Stimulated activated CD8-positive, alpha-beta memory T cell treated with anti-CD3 and anti-CD28 coated beads, Interleukin-15, amount 100 ng/mL, for 4 hours (primary cell): Measurements from ENCODE around the gene NAPA.

Experiments used
- DNase-seq, 2 donors: peaks; one replicate each; pipeline ENCODE4 v3.0.0-alpha.2; 2020; ENCODE audit warnings: low read depth in 2 of 2

NAPA gene

GRCh38 chr19:47499863-47500830 is 14.7 kb downstream of the NAPA start:
- DNase-seq: no peak

DNA sequence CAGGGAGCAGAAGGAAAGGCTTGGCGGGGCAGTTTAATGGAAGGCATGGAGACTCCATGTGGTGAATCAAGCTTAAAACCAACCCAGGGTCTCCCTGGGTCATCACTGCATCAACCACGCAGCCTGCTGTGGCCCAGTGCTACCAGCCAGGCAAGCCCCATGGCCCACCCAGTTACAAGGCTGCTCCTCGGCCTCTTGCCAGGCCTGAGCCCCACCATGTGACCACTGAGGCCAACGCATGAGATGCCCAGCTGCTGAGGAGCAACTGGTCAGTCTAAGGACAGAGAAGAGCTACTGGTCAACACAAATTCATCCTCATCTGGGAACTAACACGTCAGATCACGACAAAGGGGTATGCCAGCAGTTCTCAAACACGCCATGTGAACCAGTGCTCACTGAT is 15.5 kb downstream of the NAPA start:
- no peak for DNase-seq

DNA sequence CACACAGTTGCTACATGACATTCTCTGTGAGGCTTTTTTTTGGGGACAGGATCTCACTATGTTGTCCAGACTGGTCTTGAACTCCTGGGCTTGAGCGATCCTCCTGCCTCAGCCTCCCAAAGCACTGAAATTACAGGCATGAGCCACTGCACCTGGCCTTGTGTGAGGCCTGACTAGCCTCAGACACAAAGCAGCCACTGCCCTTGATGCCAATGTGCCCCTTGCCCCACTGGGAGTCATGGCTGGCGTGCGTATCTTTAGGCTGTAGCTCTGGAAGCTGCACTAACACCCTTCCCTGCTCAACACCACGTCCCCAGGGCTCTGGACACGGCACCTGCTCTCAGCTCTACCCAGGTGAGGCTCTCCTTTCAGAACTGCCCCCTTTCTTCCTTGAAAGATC is 16.3 kb downstream of the NAPA start:
- DNase-seq: no peak

DNA sequence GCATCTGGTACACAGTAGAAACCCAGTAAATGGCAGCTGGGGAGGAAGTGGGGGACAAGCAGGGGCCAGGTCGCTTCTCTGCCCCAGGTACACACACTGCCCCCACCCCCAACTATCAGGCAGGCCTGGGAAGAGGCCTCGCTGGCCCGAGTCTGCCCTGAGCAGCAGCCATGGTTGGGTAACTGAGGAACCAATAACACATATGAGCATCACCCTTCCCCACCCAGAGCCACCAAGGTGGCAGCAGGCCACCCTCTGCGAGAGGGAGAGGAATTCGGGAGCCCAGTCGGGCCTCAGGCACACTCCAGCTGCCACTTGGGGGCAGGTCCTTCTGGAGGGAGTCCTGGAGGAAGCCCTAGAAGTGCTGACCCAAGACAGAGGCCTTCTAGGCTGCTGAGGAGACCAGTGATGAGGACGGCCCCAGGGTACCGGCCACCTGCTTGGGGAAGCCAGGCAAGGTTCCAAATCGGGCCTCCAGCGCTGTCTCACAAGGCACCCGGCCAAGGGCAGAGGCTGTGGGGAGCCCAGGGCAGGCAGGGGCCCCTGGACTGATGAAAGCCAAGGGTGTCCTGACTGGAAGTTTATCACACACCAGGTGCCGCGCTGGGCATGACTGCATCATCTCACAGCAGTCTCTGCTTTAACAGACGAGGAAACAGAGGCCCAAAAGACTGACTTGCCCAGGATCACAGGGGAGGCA is 16.9 kb downstream of the NAPA start:
- DNase-seq: no peak

- no peak for DNase-seq
These were observed 17.7 kb downstream of the NAPA start for GRCh38 chr19:47497050-47497766.

GRCh38 chr19:47495478-47496372 is 19.1 kb downstream of the NAPA start:
- DNase-seq: no peak

DNA sequence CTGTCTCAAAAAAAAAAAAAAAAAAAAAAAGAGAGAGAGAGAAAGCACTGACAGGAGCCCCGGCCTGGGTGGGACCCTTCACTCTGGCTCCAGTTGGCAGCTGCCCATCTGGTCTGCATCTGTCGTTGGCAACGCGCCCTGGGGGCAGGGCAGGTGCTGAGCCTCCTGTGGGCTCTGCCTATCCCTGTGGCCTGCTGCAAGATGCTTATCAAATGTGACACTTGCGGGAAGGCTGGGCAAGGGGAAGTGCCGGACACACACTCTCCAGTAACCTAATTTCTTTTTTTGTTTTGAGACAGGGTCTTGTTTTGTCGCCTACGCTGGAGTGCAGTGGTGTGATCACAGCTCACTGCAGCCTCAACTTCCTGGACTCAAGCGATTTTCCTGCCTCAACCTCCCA is 20.1 kb downstream of the NAPA start:
- no peak for DNase-seq

GRCh38 chr19:47494211-47494547 is 20.7 kb downstream of the NAPA start:
- no peak for DNase-seq

GRCh38 chr19:47493378-47494210 is 21.3 kb downstream of the NAPA start:
- DNase-seq: no peak

DNA sequence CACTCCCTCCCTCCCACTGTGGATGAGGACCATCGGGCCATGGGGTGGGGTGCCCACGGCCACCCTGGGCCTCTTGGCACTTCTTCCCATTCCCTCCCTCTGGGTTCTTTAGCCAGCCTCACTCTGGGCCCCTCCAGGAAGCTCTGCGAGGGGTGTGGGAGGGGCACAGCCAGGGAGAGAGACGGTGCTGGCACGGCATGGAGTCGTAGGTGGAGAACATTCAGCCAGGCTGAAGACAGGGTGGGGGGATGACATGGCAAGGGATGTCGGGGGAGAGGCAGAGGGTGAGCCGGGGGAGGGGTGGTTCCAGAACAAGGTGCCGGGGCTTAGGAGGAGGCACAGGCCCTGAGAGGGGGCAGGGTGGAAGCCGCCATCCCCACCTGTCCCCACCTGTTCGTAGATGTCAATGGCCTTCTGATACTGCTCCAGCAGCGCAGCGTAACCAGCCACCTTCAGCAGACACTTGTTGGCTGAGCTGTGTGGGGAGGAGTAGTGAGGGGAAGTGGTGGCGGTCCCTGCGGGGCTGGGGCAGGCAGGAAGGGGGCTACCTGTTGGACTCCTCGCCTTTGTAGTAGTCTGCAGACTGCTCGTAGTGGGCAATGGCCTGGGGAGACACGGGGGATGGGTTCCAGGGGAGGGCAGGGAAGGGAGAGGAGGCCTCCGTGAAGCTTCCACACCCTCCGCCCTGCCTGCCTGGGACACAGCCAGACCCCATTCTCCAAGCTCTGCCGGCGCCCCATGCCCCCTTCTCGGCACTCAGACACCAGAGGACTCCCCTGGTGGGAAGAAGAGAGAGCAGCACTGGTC is 22.1 kb downstream of the NAPA start:
- no peak for DNase-seq

DNA sequence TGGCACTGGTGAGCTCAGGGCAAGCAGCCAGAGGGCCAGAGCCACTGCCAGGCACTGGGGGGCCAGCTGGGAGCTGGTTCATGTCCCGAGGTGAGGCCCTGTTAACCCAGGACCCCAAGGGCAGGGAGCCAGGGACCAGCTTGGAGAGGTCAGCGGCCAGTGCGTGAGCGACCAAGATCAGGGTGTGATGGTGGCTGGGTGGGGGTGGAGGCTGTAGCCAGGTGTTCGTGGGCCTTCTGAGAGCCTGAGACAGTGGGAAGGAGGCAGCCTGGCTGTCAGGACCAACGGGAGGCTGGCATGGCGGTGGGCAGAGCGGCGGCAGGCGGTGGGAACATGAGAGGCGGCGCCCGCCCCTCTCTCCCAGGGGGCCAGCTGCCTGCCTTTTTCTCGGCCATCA is 22.7 kb downstream of the NAPA start:
- no peak for DNase-seq

DNA sequence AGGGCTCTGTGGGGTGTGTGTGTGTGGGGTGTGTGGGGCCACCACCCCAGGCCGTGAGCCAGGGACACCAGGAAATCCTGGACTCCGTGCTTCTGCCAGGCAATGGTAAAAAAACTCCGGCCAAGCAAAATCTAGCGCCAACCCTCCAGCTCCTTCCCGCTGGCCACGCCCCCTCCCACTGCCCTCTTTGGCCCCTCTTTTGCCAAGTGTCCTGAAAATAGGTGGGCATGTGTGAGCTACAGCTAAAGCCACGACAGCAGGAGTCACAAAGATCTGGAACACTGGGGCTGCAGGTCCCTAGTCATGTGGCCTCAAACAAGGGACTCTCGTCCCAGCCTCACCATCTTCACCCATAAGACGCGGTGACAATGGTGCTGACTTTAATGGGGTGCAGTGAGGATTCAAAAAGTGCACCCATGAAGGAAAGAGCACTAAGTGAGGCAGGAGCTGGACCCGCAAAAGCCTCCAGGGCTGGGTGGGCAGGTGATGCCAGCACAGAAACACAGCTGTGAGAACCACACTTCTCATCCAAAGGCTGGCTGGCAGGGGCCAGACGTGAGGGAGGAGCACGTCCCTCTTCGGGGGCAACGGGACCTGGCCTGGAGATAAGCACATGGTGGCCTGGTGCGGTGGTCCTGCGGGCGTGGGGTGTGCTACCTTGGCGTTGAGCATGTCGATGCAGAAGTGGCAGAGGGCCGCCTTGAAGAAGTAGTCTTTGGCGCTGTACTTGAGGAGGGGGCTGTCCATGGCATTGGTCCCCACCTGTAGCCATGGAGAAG is 23.3 kb downstream of the NAPA start:
- no peak for DNase-seq

GRCh38 chr19:47490847-47491246 is 24.0 kb downstream of the NAPA start:
- no peak for DNase-seq

GRCh38 chr19:47490031-47490430 is 24.8 kb downstream of the NAPA start:
- no peak for DNase-seq

DNA sequence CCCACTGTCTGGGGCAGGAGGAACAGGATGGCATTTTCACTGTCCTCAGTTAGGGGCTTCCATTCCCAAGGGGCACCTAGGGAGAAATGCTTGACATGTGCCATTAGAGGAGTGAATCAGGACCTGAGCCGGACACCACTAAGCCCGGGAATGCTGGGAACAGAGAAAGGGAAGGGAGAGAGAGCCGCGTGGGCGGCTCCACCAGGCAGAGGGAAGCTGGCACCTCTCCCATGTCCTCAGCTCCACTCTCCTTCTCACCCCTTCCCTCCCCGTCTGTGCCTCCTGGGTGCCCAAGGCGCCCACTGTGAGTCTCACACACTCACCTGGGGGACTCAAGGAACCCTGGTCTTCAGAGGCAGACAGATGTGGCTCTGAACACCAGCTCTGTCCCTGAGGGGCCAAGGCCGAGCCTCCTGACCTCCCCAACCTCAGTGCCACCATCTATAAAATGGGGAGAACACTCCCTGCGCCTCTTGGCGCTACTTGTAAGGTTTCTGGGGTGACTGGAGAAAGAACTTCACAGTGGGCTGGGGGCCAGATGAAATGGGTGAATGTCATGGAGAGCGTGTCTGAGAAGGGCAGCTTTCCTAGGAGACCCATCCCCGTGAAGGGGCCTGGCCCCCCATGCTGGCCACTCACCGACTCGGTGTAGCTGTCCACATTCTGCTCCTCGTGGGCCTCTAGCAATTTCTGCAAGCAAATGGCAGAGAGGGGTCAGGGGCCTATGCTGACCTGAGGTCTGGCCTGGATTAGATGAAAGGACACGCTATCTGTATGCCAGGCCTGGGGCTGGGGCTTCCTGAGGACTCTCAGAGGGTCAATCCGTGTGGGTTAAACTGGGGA is 25.6 kb downstream of the NAPA start:
- no peak for DNase-seq

DNA sequence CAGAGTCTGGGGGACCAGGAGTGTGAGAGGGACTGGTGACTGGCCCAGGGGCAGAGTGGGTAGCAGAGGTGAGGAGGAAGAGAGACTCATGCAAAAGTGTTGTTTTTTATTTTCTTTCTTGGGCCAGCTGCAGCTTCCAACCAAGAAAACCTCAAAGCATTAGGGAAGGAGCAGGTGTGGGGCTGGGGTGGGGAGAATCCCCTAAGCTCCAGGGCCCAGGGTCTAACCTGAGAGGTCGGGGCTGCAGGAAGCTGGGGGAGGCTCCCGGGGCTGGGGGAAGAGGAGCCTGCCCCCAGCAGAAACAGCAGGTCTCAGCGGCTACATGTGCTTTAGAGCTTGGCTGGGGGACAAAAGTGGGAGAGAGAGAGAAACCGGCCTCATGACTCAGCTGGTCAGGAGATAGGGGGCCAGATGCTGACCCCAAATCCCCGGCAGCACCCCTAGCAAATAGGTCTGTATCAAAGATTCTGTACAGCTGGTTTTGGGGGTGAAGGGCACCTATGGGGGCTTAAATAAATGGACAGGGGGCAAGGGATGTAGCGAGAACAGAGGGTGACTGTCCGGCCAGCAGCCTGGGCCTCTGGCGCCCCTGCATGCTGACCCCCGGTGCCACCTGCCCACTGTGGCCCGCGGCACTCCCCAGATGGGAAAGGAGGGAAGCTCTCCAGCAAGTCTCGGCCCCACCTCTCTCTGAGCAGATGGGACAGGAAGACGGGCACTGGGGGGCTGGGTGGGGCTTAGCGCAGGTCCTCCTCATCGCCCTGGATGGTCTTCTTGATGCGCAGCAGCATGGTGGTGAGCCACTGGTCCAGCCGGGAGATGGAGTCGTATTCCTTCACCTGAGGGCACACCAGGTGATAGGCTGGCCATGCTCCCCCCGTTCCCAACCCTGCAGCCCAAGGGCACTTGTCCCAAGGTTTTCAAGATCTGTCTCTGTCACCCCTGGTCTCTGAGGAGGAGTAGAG is 27.0 kb downstream of the NAPA start:
- DNase-seq: no peak

- DNase-seq: no peak
These were observed 28.0 kb downstream of the NAPA start for GRCh38 chr19:47486900-47487299.
